ENCODE results near the gene FAM118A.

The FAM118A gene

GRCh38 chr22:45381348-45381747 lies 71.6 kb downstream of the FAM118A start:
- DNase-seq (ENCODE audit: low spot score): no peak

GRCh38 chr22:45389546-45389945 lies 79.8 kb downstream of the FAM118A start:
- DNase-seq (ENCODE audit: low spot score): no peak

Measured in Ammon's horn (tissue), 1 donor.